ENCODE data around the gene LRRC3.

The LRRC3 gene

GRCh38 chr21:44494956-44495355, 39.6 kb downstream of the LRRC3 start:
- Histone ChIP-seq H3K27ac (no peak overlapping the region), H3K4me3 (ENCODE audit: low read depth, low read length) (no peak overlapping the region), H3K36me3 (replicated peaks) (no peaks in the 10 kb centered on the region), H3K27me3 (replicated peaks) (no peaks in the 10 kb centered on the region)
- in situ Hi-C loops (cut with HindIII; ENCODE audit: low pct_ligation_motif_present, low sequenced_read_pairs) = no loop called here
- no peak for DNase-seq
- TF ChIP-seq CTCF (IDR thresholded peaks at IDR 0.05; ENCODE audit: low read depth, low read length, missing control alignments) = no peak

- TF ChIP-seq CTCF (IDR thresholded peaks at IDR 0.05; ENCODE audit: low read depth, low read length, missing control alignments) = no peak
- in situ Hi-C loops (cut with HindIII; ENCODE audit: low pct_ligation_motif_present, low sequenced_read_pairs) = no loop called here
- Histone ChIP-seq H3K4me3 (ENCODE audit: low read depth, low read length) (no peak overlapping the region), H3K27ac (no peak overlapping the region), H3K27me3 (replicated peaks) (no peaks in the 10 kb centered on the region), H3K36me3 (replicated peaks) (no peaks in the 10 kb centered on the region)
- DNase-seq = no peak
Observed at GRCh38 chr21:44495611-44496563, 40.6 kb downstream of the LRRC3 start.

- Histone ChIP-seq H3K27me3 (replicated peaks) (no peaks in the 10 kb centered on the region), H3K4me3 (ENCODE audit: low read depth, low read length) (no peak overlapping the region), H3K27ac (no peak overlapping the region), H3K36me3 (replicated peaks) (no peaks in the 10 kb centered on the region)
- in situ Hi-C loops (cut with HindIII; ENCODE audit: low pct_ligation_motif_present, low sequenced_read_pairs) = no loop called here
- TF ChIP-seq CTCF (IDR thresholded peaks at IDR 0.05; ENCODE audit: low read depth, low read length, missing control alignments) = no peak
- no peak for DNase-seq
Observed at GRCh38 chr21:44496564-44497550, 41.5 kb downstream of the LRRC3 start.

- no peak for TF ChIP-seq CTCF (IDR thresholded peaks at IDR 0.05; ENCODE audit: low read depth, low read length, missing control alignments)
- Histone ChIP-seq H3K27me3 (replicated peaks) (no peaks in the 10 kb centered on the region), H3K4me3 (ENCODE audit: low read depth, low read length) (no peak overlapping the region), H3K27ac (no peak overlapping the region), H3K36me3 (replicated peaks) (no peaks in the 10 kb centered on the region)
- no peak for DNase-seq
- in situ Hi-C loops (cut with HindIII; ENCODE audit: low pct_ligation_motif_present, low sequenced_read_pairs) = no loop called here
Observed at GRCh38 chr21:44497703-44498126, 42.4 kb downstream of the LRRC3 start.

- Histone ChIP-seq H3K4me3 (ENCODE audit: low read depth, low read length) (no peak overlapping the region), H3K27me3 (replicated peaks) (no peaks in the 10 kb centered on the region), H3K27ac (no peak overlapping the region), H3K36me3 (replicated peaks) (no peaks in the 10 kb centered on the region)
- no peak for TF ChIP-seq CTCF (IDR thresholded peaks at IDR 0.05; ENCODE audit: low read depth, low read length, missing control alignments)
- no peak for DNase-seq
- in situ Hi-C loops (cut with HindIII; ENCODE audit: low pct_ligation_motif_present, low sequenced_read_pairs) = no loop called here
Observed at GRCh38 chr21:44498280-44499210, 43.2 kb downstream of the LRRC3 start.
